HepG2 (cell line): ENCODE results near the gene AHCYL2. TPM values are rescaled to one million over a fixed set of nuclear protein-coding genes. Genes with fewer than 3 reads are reported as not detected.

Experiments
- ATAC-seq: fragments of 200-7000 bp; cut with Tn5 transposase; 3 replicates; pipeline ENCODE4 v1.9.1; 2020; ENCODE audit warnings: mild to moderate bottlenecking, moderate library complexity
- BruUV-seq: library from RNA; stranded (reverse); fragments of 400-500 nt; replicated peaks from 2 replicates; lab custom pipeline; 2021; lab: Mats Ljungman, UMichigan
- CTCF ChIA-PET: fragments of 300-600 bp; formaldehyde crosslinking; extraction: SDS; loops from one replicate; lab custom pipeline; 2021; ENCODE audit warnings: low total read pairs, inconsistent platforms, low intra/inter-chr PET ratio; lab: Yijun Ruan, JAX
- POLR2A ChIA-PET: fragments of 350-600 bp; sonication (Branson Sonifier 250); formaldehyde crosslinking; loops from one replicate; lab custom pipeline; 2020; ENCODE audit warnings: antibody characterized with exemption, inconsistent platforms; lab: Yijun Ruan, JAX
- DNase-seq: peaks from one replicate; pipeline ENCODE4 v3.0.0-alpha.2; 2015; ENCODE audit warnings: low spot score
- FAIRE-seq: peaks from 3 replicates; lab custom pipeline; 2011; peaks lifted over from hg19 to GRCh38; lab: Jason Lieb, UNC
- H2AFZ ChIP-seq: one replicate; pipeline ENCODE4 v1.6.1; 2011; ENCODE audit warnings: low read length, inconsistent platforms
- H3K27ac ChIP-seq: fragments of 300-600 bp; 3 replicates; pipeline ENCODE4 v1.8.0; 2011; ENCODE audit warnings: mixed run types, mild to moderate bottlenecking, mixed read lengths, low read length, inconsistent platforms; ENCODE audit not compliant: insufficient read depth; ENCODE audit errors: extremely low read length
- H3K27me3 ChIP-seq, 2 experiments: fragments of 200-600 bp in 1 of 2; 2 replicates in 1 of 2; 3 replicates in 1 of 2; pipeline versions ENCODE4 v1.6.0 to v1.8.0; 2011; ENCODE audit warnings: low read length in 2 of 2, mild to moderate bottlenecking in 2 of 2, moderate library complexity in 2 of 2, inconsistent platforms in 1 of 2; ENCODE audit not compliant: insufficient read depth in 2 of 2, control insufficient read depth in 1 of 2
- H3K36me3 ChIP-seq, 2 experiments: fragments of 200-600 bp in 1 of 2; replicated peaks in 1 of 2; 2 replicates in 1 of 2; 3 replicates in 1 of 2; pipeline versions ENCODE4 v1.5.1 to v1.8.0; 2011; ENCODE audit warnings: low read length in 2 of 2, inconsistent platforms in 1 of 2; ENCODE audit not compliant: insufficient read depth in 2 of 2, control insufficient read depth in 1 of 2
- H3K4me1 ChIP-seq: 2 replicates; pipeline ENCODE4 v1.5.1; 2012; ENCODE audit warnings: low read length, inconsistent platforms; ENCODE audit not compliant: insufficient read depth
- H3K4me2 ChIP-seq: 2 replicates; pipeline ENCODE4 v1.6.0; 2011; ENCODE audit warnings: low read depth, low read length, inconsistent platforms
- H3K4me3 ChIP-seq, 3 experiments: fragments of 200-600 bp in 1 of 3; sonication (generic), shearing (Covaris generic) in 1 of 3; replicated peaks in 1 of 3; 2 replicates each; pipeline ENCODE4 v1.5.1; 2011 to 2016; ENCODE audit warnings: low read length in 3 of 3, inconsistent platforms in 2 of 3, low read depth in 2 of 3, mild to moderate bottlenecking in 2 of 3, control low read depth in 1 of 3, mixed read lengths in 1 of 3; ENCODE audit not compliant: insufficient read depth in 1 of 3
- H3K79me2 ChIP-seq: one replicate; pipeline ENCODE4 v1.6.1; 2011; ENCODE audit warnings: low read length, inconsistent platforms; ENCODE audit not compliant: insufficient read depth
- H3K9ac ChIP-seq: 2 replicates; pipeline ENCODE4 v1.6.0; 2011; ENCODE audit warnings: mild to moderate bottlenecking, low read depth, low read length, inconsistent platforms; ENCODE audit not compliant: insufficient read depth
- H3K9me3 ChIP-seq: 2 replicates; pipeline ENCODE4 v1.5.1; 2012; ENCODE audit warnings: mild to moderate bottlenecking, low read length
- H4K20me1 ChIP-seq: 2 replicates; pipeline ENCODE4 v1.6.0; 2011; ENCODE audit warnings: inconsistent platforms, mild to moderate bottlenecking, low read length, moderate library complexity; ENCODE audit not compliant: insufficient read depth
- AGO2 ChIP-seq: fragments of 200-400 bp; formaldehyde crosslinking; optimal IDR thresholded peaks from 2 replicates; pipeline ENCODE3; 2017; ENCODE audit warnings: mild to moderate bottlenecking, low read depth, low read length, moderate library complexity
- CAMTA2 ChIP-seq: sonication (generic); formaldehyde crosslinking; IDR thresholded peaks from 2 replicates; pipeline ENCODE4 v1.4.0; 2020; ENCODE audit warnings: mild to moderate bottlenecking, missing genetic modification reagents, borderline replicate concordance
- DNMT3B ChIP-seq: conservative IDR thresholded peaks from 2 replicates; pipeline ENCODE4 v1.6.1; 2016; ENCODE audit warnings: missing biosample characterization, control low read depth
- GZF1 ChIP-seq: sonication (generic); formaldehyde crosslinking; IDR thresholded peaks from 2 replicates; pipeline ENCODE4 v1.5.1; 2020; ENCODE audit warnings: mild to moderate bottlenecking, missing genetic modification reagents
- HHEX ChIP-seq: IDR thresholded peaks from 2 replicates; pipeline ENCODE4 v1.6.1; 2016; ENCODE audit warnings: control low read depth
- HNF4A ChIP-seq: sonication (generic); formaldehyde crosslinking; IDR thresholded peaks from 2 replicates; pipeline ENCODE4 v1.4.0; 2020; ENCODE audit warnings: missing genetic modification reagents
- HNRNPL ChIP-seq: fragments of 200-400 bp; formaldehyde crosslinking; IDR thresholded peaks from 2 replicates; pipeline ENCODE4 v1.6.1; 2017; ENCODE audit warnings: mild to moderate bottlenecking, low read depth, low read length
- KDM5B ChIP-seq: sonication (generic); formaldehyde crosslinking; IDR thresholded peaks from 2 replicates; pipeline ENCODE4 v1.4.0; 2020; ENCODE audit warnings: missing genetic modification reagents, mild to moderate bottlenecking, borderline replicate concordance
- KLF12 ChIP-seq: sonication (generic); formaldehyde crosslinking; IDR thresholded peaks from 2 replicates; pipeline ENCODE4 v1.4.0; 2020; ENCODE audit warnings: missing genetic modification reagents, borderline replicate concordance
- RELA ChIP-seq: sonication (generic); formaldehyde crosslinking; IDR thresholded peaks from 2 replicates; pipeline ENCODE4 v1.4.0; 2020; ENCODE audit warnings: missing genetic modification reagents
- SALL1 ChIP-seq: sonication (generic); formaldehyde crosslinking; IDR thresholded peaks from 2 replicates; pipeline ENCODE4 v1.8.0; 2022; ENCODE audit warnings: mild to moderate bottlenecking, missing genetic modification reagents
- TSC22D2 ChIP-seq: sonication (generic); formaldehyde crosslinking; IDR thresholded peaks from 2 replicates; pipeline ENCODE4 v1.5.1; 2020; ENCODE audit warnings: missing genetic modification reagents, mild to moderate bottlenecking, borderline replicate concordance
- ZBTB20 ChIP-seq: sonication (generic); formaldehyde crosslinking; IDR thresholded peaks from 2 replicates; pipeline ENCODE4 v1.8.1; 2023; ENCODE audit warnings: missing genetic modification reagents, low read depth, mild to moderate bottlenecking, borderline replicate concordance
- ZBTB38 ChIP-seq: sonication (generic); formaldehyde crosslinking; IDR thresholded peaks from 2 replicates; pipeline ENCODE4 v1.5.1; 2020; ENCODE audit warnings: mild to moderate bottlenecking, missing genetic modification reagents
- ZNF839 ChIP-seq: sonication (generic); formaldehyde crosslinking; IDR thresholded peaks from 2 replicates; pipeline ENCODE4 v1.4.0; 2020; ENCODE audit warnings: missing genetic modification reagents, mild to moderate bottlenecking, borderline replicate concordance
- WGBS: methylation state at CpG from one replicate; pipeline ENCODE4 v1.1.6; 2017; ENCODE audit warnings: low lambda C conversion rate; 5-methylcytosine and 5-hydroxymethylcytosine counted together
- in situ Hi-C: cut with HindIII; loops from 2 replicates; pipeline ENCODE4 v1.10.0; 2017; ENCODE audit warnings: low pct_unique_long_range_greater_than_20kb; ENCODE audit not compliant: extremely low pct_ligation_motif_present
- intact Hi-C: fragments of 100-400 bp; cut with micrococcal nuclease; formaldehyde crosslinking; loops from one replicate; pipeline ENCODE4 v1.10.0; 2022; ENCODE audit not compliant: unreplicated experiment
- polyA plus RNA-seq, 8 experiments: library from polyadenylated mRNA; depleted of rRNA in 3 of 8; stranded (reverse) in 7 of 8; unstranded in 1 of 8; fragments of >200 nt; fragmentation: Illumina TruSeq in 4 of 8; extraction: Trizol in 4 of 8; gene quantifications; 2 replicates each; pipeline versions ENCODE4 v1.2.1 to v1.2.3, GENCODE V29; 2011 to 2016; ENCODE audit warnings: low read depth in 4 of 8, missing spikeins in 1 of 8, mixed read lengths in 1 of 8; ENCODE audit not compliant: insufficient read depth in 1 of 8
- total RNA-seq, 5 experiments: library from RNA; depleted of rRNA; stranded (reverse); fragments of >200 nt; fragmentation: Illumina TruSeq; extraction: Trizol; gene quantifications; 2 replicates each; pipeline ENCODE4 v1.2.3, GENCODE V29; 2016; ENCODE audit warnings: low read depth in 1 of 5
- TF ChIP-seq, protein P1 (sequence below): sonication (generic); formaldehyde crosslinking; IDR thresholded peaks from 2 replicates; pipeline ENCODE4 v1.4.0; 2020; ENCODE audit warnings: mild to moderate bottlenecking, missing genetic modification reagents
- TF ChIP-seq, protein P2 (sequence below): sonication (generic); formaldehyde crosslinking; IDR thresholded peaks from 2 replicates; pipeline ENCODE4 v1.5.1; 2020; ENCODE audit warnings: mild to moderate bottlenecking, missing genetic modification reagents, moderate library complexity

AHCYL2 gene
- total and polyA plus RNA-seq, 2 of the 13 experiments (the other 11 are each of a cell fraction or from before 2014, with no cell fraction given), result 9.5 to 14.7 TPM

DNA sequence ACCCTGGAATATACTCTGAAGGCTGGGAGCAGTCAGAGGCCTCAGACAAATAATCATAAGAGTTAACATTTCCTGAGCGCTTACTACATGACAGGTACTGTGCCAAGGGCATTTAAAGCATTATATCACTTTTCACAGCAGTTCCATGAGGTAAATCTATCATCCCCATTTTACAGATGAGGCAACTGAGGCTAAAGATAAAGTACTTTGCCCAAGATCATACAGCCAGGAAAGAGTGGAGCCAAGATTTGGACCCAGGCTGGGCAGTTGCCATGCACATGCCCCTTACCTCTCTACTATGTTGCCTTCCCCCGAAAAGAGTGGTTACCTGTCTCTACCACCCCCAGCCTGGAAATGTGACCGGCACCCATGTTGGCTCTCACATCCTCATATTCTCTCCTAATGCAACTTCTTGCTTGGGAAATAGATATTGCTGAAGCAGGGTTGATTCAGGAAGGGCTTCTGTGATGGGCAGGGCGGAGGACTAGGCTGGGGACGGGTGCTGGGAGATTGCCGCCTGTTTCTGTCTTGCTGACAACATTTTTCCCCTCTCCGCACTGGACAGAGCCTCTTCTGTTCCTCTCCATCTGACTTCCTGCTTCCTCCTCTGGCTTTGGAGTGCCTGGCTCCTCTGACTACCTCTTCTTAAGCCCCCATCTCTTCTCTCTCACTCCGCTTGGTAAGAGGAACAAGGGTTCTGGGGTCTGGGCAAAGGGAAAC is 22.6 kb upstream of the AHCYL2 start (continued):
- TF ChIP-seq TSC22D2 (CRISPR knock-in tag), result no peak
- TF ChIP-seq DNMT3B (CRISPR knock-in tag), result no peak

GRCh38 chr7:129203050-129203741 is 21.6 kb upstream of the AHCYL2 start:
- peaks cover 6% of the 10 kb centered on the region for H3K79me2 ChIP-seq
- POLR2A ChIA-PET, result interaction anchor here (0.6 kb wide), 1 partner anchor 18 kb away, joined by 4 read pairs; no protein-coding TSS in a partner anchor
- ATAC-seq (peak; percentile 46), FAIRE-seq (no peak), DNase-seq (no peak)
- 70% methylated on average over 8 of the region's 14 CpGs for WGBS
- H3K9me3 ChIP-seq, result no peaks in the 10 kb centered on the region
- no TSS peak for BruUV-seq
- H3K27ac ChIP-seq, result peak overlapping the region; percentile 66
- H4K20me1 ChIP-seq, result no peaks in the 10 kb centered on the region
- H3K9ac ChIP-seq, result no peak overlapping the region
- no peak overlapping the region for H3K4me2 ChIP-seq
- no peak overlapping the region for H2AFZ ChIP-seq
- CTCF ChIA-PET, result no interaction called here
- in situ Hi-C loops (no loop called here), intact Hi-C loops (no loop called here)
- no peaks in the 10 kb centered on the region for H3K27me3 ChIP-seq
- H3K4me3 ChIP-seq, result no peak overlapping the region
- peaks cover 15 to 22% of the 10 kb centered on the region in 2 experiments; a peak in 4 of 5 replicates for H3K36me3 ChIP-seq
- H3K4me1 ChIP-seq, result peaks cover 40% of the 10 kb centered on the region
- TF ChIP-seq, protein P1, sequence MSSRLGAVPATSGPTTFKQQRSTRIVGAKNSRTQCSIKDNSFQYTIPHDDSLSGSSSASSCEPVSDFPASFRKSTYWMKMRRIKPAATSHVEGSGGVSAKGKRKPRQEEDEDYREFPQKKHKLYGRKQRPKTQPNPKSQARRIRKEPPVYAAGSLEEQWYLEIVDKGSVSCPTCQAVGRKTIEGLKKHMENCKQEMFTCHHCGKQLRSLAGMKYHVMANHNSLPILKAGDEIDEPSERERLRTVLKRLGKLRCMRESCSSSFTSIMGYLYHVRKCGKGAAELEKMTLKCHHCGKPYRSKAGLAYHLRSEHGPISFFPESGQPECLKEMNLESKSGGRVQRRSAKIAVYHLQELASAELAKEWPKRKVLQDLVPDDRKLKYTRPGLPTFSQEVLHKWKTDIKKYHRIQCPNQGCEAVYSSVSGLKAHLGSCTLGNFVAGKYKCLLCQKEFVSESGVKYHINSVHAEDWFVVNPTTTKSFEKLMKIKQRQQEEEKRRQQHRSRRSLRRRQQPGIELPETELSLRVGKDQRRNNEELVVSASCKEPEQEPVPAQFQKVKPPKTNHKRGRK (CRISPR knock-in tag), result no peak
- TF ChIP-seq ZBTB38 (CRISPR knock-in tag), result peak; percentile 81; the same call in 1 of the 2 replicates
- TF ChIP-seq HNRNPL, result 0 out of 2 replicates have a peak, but pooled peaks have one; percentile 61
- no peak for TF ChIP-seq RELA
- TF ChIP-seq KDM5B (CRISPR knock-in tag), result no peak
- TF ChIP-seq AGO2, result peak; percentile 58
- TF ChIP-seq HNF4A (CRISPR knock-in tag), result peak; percentile 43; the same call in 1 of the 2 replicates
- TF ChIP-seq KLF12, result no peak
- TF ChIP-seq SALL1 (CRISPR knock-in tag), result peak; percentile 21; the same call in 1 of the 2 replicates
- TF ChIP-seq ZBTB20 (CRISPR knock-in tag), result no peak
- TF ChIP-seq HHEX (CRISPR knock-in tag), result no peak
- no peak for TF ChIP-seq CAMTA2 (CRISPR knock-in tag)
- TF ChIP-seq, protein P2, sequence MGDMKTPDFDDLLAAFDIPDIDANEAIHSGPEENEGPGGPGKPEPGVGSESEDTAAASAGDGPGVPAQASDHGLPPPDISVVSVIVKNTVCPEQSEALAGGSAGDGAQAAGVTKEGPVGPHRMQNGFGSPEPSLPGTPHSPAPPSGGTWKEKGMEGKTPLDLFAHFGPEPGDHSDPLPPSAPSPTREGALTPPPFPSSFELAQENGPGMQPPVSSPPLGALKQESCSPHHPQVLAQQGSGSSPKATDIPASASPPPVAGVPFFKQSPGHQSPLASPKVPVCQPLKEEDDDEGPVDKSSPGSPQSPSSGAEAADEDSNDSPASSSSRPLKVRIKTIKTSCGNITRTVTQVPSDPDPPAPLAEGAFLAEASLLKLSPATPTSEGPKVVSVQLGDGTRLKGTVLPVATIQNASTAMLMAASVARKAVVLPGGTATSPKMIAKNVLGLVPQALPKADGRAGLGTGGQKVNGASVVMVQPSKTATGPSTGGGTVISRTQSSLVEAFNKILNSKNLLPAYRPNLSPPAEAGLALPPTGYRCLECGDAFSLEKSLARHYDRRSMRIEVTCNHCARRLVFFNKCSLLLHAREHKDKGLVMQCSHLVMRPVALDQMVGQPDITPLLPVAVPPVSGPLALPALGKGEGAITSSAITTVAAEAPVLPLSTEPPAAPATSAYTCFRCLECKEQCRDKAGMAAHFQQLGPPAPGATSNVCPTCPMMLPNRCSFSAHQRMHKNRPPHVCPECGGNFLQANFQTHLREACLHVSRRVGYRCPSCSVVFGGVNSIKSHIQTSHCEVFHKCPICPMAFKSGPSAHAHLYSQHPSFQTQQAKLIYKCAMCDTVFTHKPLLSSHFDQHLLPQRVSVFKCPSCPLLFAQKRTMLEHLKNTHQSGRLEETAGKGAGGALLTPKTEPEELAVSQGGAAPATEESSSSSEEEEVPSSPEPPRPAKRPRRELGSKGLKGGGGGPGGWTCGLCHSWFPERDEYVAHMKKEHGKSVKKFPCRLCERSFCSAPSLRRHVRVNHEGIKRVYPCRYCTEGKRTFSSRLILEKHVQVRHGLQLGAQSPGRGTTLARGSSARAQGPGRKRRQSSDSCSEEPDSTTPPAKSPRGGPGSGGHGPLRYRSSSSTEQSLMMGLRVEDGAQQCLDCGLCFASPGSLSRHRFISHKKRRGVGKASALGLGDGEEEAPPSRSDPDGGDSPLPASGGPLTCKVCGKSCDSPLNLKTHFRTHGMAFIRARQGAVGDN (CRISPR knock-in tag), result peak; percentile 60
- no peak for TF ChIP-seq ZNF839
- TF ChIP-seq GZF1 (CRISPR knock-in tag), result no peak
